ENCODE results near the gene MGP.

The MGP gene

GRCh38 chr12:14920475-14921126, 34.9 kb upstream of the MGP start:
- Histone ChIP-seq H3K9me3 (replicated peaks; ENCODE audit: low read length) (no peaks in the 10 kb centered on the region), H3K4me2 (ENCODE audit: low read length) (no peak overlapping the region), H3K9ac (ENCODE audit: low read depth, low read length) (no peak overlapping the region), H3K27me3 (ENCODE audit: control insufficient read depth, insufficient read depth, low read length) (no peaks in the 10 kb centered on the region), H3K4me1 (ENCODE audit: control insufficient read depth, insufficient read depth, low read length) (no peaks in the 10 kb centered on the region), H3K4me3 (ENCODE audit: low read length) (no peak overlapping the region), H3K36me3 (ENCODE audit: insufficient read depth, low read length) (no peaks in the 10 kb centered on the region)

DNA sequence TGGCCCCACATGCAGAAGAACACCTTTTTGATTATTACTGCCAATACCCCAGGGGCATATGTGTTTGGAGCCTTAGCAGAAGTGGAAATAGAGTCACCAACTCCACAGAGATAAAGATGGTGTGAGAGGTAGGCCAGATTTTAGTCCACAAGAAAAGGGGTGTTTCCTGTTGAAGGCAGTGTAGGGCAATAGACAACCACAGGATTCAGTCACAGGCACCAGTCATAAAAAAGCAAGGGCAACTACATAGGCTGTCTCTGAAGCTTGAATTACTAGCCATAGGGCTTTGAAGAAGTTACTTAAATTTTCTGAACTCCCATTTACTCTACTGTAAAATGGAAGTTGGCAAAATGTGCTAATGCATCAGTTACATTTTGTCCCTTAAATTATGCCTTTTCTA, 33.8 kb upstream of the MGP start:
- no peaks in the 10 kb centered on the region for H3K36me3 ChIP-seq (ENCODE audit: insufficient read depth, low read length)
- H3K4me3 ChIP-seq (ENCODE audit: low read length): no peak overlapping the region
- no peaks in the 10 kb centered on the region for H3K4me1 ChIP-seq (ENCODE audit: control insufficient read depth, insufficient read depth, low read length)
- H3K4me2 ChIP-seq (ENCODE audit: low read length): no peak overlapping the region
- H3K9ac ChIP-seq (ENCODE audit: low read depth, low read length): no peak overlapping the region
- no peaks in the 10 kb centered on the region for H3K9me3 ChIP-seq (replicated peaks; ENCODE audit: low read length)
- H3K27me3 ChIP-seq (ENCODE audit: control insufficient read depth, insufficient read depth, low read length): no peaks in the 10 kb centered on the region

GRCh38 chr12:14915736-14916135, 30.1 kb upstream of the MGP start:
- H3K4me1 ChIP-seq (ENCODE audit: control insufficient read depth, insufficient read depth, low read length): no peaks in the 10 kb centered on the region
- H3K4me3 ChIP-seq (ENCODE audit: low read length): no peak overlapping the region
- no peaks in the 10 kb centered on the region for H3K36me3 ChIP-seq (ENCODE audit: insufficient read depth, low read length)

GRCh38 chr12:14913381-14913781, 27.7 kb upstream of the MGP start:
- H3K9me3 ChIP-seq (replicated peaks; ENCODE audit: low read length): no peaks in the 10 kb centered on the region
- no peaks in the 10 kb centered on the region for H3K27me3 ChIP-seq (ENCODE audit: control insufficient read depth, insufficient read depth, low read length)
- no peak overlapping the region for H3K9ac ChIP-seq (ENCODE audit: low read depth, low read length)
- peaks cover 8% of the 10 kb centered on the region for H3K4me1 ChIP-seq (ENCODE audit: control insufficient read depth, insufficient read depth, low read length)
- no peak overlapping the region for H3K4me2 ChIP-seq (ENCODE audit: low read length)
- no peaks in the 10 kb centered on the region for H3K36me3 ChIP-seq (ENCODE audit: insufficient read depth, low read length)
- H3K4me3 ChIP-seq (ENCODE audit: low read length): no peak overlapping the region

More at GRCh38 chr12:14915736-14916135, 30.1 kb upstream of the MGP start:
- Histone ChIP-seq H3K4me2 (ENCODE audit: low read length) (no peak overlapping the region), H3K27me3 (ENCODE audit: control insufficient read depth, insufficient read depth, low read length) (no peaks in the 10 kb centered on the region), H3K9ac (ENCODE audit: low read depth, low read length) (no peak overlapping the region), H3K9me3 (replicated peaks; ENCODE audit: low read length) (no peaks in the 10 kb centered on the region)

DNA sequence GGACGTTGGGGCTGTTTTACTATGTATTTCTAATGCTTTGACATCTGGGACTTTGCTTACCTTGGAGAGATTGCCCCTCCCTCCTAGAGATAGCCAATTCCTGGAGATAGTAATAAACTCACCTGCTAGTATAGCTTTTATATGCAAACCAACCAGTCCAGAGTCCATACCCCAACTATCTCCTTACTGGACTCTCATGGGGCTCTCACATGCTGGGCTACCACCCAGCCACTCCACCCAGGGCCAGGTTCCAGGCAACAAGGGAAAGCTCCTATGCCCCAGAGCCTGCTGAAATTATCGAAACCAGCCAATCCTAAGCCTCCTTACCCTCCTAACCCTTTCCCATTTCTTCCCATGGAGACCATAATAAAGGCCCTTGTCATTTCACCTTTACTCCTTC, 25.5 kb upstream of the MGP start:
- H3K27me3 ChIP-seq (ENCODE audit: control insufficient read depth, insufficient read depth, low read length): no peaks in the 10 kb centered on the region
- H3K4me3 ChIP-seq (ENCODE audit: low read length): no peak overlapping the region
- no peak overlapping the region for H3K9ac ChIP-seq (ENCODE audit: low read depth, low read length)
- no peaks in the 10 kb centered on the region for H3K36me3 ChIP-seq (ENCODE audit: insufficient read depth, low read length)
- no peaks in the 10 kb centered on the region for H3K9me3 ChIP-seq (replicated peaks; ENCODE audit: low read length)
- no peak overlapping the region for H3K4me2 ChIP-seq (ENCODE audit: low read length)
- H3K4me1 ChIP-seq (ENCODE audit: control insufficient read depth, insufficient read depth, low read length): peaks cover 8% of the 10 kb centered on the region

DNA sequence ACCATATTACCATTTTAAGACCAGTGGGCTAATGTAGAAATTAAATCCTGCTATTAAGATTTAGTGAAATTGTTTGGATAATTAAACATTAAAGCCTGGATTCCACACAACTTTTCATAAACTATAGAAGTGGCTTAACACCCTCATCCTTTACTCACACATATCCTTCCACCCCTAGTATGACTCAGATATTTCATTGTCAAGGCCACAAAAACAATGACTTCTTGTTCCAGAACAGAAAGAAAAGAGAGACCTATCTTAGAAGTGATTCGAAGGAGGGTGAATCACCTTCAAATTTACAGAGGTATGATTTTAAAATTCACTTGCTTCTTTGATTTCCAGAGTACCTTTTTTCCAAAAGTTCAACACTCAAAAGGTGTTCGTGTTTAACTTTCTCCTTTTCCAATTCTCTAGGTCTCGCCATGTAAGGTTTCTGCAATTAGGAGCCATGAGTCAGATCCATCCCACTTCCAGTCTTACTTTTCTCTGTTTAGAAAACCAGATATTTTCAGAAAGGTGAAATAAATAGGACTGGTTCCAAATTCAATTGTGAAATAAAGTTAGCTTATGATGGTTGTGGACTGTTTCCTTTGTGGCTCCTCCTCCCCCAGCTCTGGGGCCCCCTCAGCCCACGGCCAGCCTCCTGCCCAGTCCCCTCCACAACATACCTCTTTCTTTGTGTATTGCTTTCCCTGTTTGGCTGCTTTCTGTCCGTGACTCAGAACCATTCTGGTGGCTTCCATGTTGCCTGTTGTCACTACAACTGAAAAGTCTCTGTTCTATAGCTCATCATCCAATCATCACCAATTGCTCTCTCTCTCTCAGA, 24.6 kb upstream of the MGP start:
- Histone ChIP-seq H3K4me3 (ENCODE audit: low read length) (no peak overlapping the region), H3K9ac (ENCODE audit: low read depth, low read length) (no peak overlapping the region), H3K27me3 (ENCODE audit: control insufficient read depth, insufficient read depth, low read length) (no peaks in the 10 kb centered on the region), H3K36me3 (ENCODE audit: insufficient read depth, low read length) (no peaks in the 10 kb centered on the region), H3K4me1 (ENCODE audit: control insufficient read depth, insufficient read depth, low read length) (peaks cover 8% of the 10 kb centered on the region), H3K9me3 (replicated peaks; ENCODE audit: low read length) (no peaks in the 10 kb centered on the region), H3K4me2 (ENCODE audit: low read length) (no peak overlapping the region)

DNA sequence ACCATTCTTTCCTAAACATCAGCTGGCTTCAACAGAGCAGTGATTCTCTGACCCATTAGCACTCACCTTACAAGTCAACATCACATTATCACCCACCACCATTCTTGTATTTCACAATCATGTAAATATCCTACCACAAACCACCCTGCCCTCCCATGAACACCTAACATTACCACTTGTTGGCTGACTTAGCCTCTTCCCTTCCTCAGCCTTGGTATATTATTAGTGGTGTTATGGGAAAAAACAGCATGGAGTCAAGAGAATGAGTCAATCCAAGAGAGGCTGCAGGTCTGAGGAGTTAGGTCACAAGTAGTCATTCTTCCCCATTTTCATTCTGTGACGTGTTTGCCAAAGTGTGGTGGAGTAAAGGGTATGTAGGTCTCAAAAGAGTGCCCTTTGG, 22.3 kb upstream of the MGP start:
- H3K4me2 ChIP-seq (ENCODE audit: low read length): no peak overlapping the region
- no peaks in the 10 kb centered on the region for H3K27me3 ChIP-seq (ENCODE audit: control insufficient read depth, insufficient read depth, low read length)
- no peak overlapping the region for H3K9ac ChIP-seq (ENCODE audit: low read depth, low read length)
- no peak overlapping the region for H3K4me3 ChIP-seq (ENCODE audit: low read length)
- no peaks in the 10 kb centered on the region for H3K9me3 ChIP-seq (replicated peaks; ENCODE audit: low read length)
- peaks cover 8% of the 10 kb centered on the region for H3K4me1 ChIP-seq (ENCODE audit: control insufficient read depth, insufficient read depth, low read length)
- H3K36me3 ChIP-seq (ENCODE audit: insufficient read depth, low read length): no peaks in the 10 kb centered on the region

- no peaks in the 10 kb centered on the region for H3K9me3 ChIP-seq (replicated peaks; ENCODE audit: low read length)
- no peaks in the 10 kb centered on the region for H3K27me3 ChIP-seq (ENCODE audit: control insufficient read depth, insufficient read depth, low read length)
- H3K4me2 ChIP-seq (ENCODE audit: low read length): no peak overlapping the region
- no peak overlapping the region for H3K4me3 ChIP-seq (ENCODE audit: low read length)
- H3K4me1 ChIP-seq (ENCODE audit: control insufficient read depth, insufficient read depth, low read length): peaks cover 8% of the 10 kb centered on the region
- no peaks in the 10 kb centered on the region for H3K36me3 ChIP-seq (ENCODE audit: insufficient read depth, low read length)
- H3K9ac ChIP-seq (ENCODE audit: low read depth, low read length): no peak overlapping the region
Measured at GRCh38 chr12:14906114-14906513, 20.5 kb upstream of the MGP start.

- H3K4me1 ChIP-seq (ENCODE audit: control insufficient read depth, insufficient read depth, low read length): peaks cover 6% of the 10 kb centered on the region
- no peak overlapping the region for H3K4me2 ChIP-seq (ENCODE audit: low read length)
- H3K27me3 ChIP-seq (ENCODE audit: control insufficient read depth, insufficient read depth, low read length): no peaks in the 10 kb centered on the region
- H3K9me3 ChIP-seq (replicated peaks; ENCODE audit: low read length): no peaks in the 10 kb centered on the region
- no peak overlapping the region for H3K9ac ChIP-seq (ENCODE audit: low read depth, low read length)
- no peaks in the 10 kb centered on the region for H3K36me3 ChIP-seq (ENCODE audit: insufficient read depth, low read length)
- no peak overlapping the region for H3K4me3 ChIP-seq (ENCODE audit: low read length)
Measured at GRCh38 chr12:14905269-14906004, 19.8 kb upstream of the MGP start.

GRCh38 chr12:14904854-14905253, 19.2 kb upstream of the MGP start:
- no peaks in the 10 kb centered on the region for H3K9me3 ChIP-seq (replicated peaks; ENCODE audit: low read length)
- no peak overlapping the region for H3K4me3 ChIP-seq (ENCODE audit: low read length)
- no peaks in the 10 kb centered on the region for H3K27me3 ChIP-seq (ENCODE audit: control insufficient read depth, insufficient read depth, low read length)
- no peaks in the 10 kb centered on the region for H3K4me1 ChIP-seq (ENCODE audit: control insufficient read depth, insufficient read depth, low read length)
- H3K9ac ChIP-seq (ENCODE audit: low read depth, low read length): no peak overlapping the region
- H3K4me2 ChIP-seq (ENCODE audit: low read length): no peak overlapping the region
- H3K36me3 ChIP-seq (ENCODE audit: insufficient read depth, low read length): no peaks in the 10 kb centered on the region

- Histone ChIP-seq H3K4me1 (ENCODE audit: control insufficient read depth, insufficient read depth, low read length) (no peaks in the 10 kb centered on the region), H3K9ac (ENCODE audit: low read depth, low read length) (no peak overlapping the region), H3K4me3 (ENCODE audit: low read length) (no peak overlapping the region), H3K9me3 (replicated peaks; ENCODE audit: low read length) (no peaks in the 10 kb centered on the region), H3K36me3 (ENCODE audit: insufficient read depth, low read length) (no peaks in the 10 kb centered on the region), H3K4me2 (ENCODE audit: low read length) (no peak overlapping the region), H3K27me3 (ENCODE audit: control insufficient read depth, insufficient read depth, low read length) (no peaks in the 10 kb centered on the region)
Measured at GRCh38 chr12:14903386-14904098, 17.9 kb upstream of the MGP start.
